Activated T-cell treated with anti-CD3 and anti-CD28 coated beads, Interleukin-2, amount 50 U/mL, for 72 hours (primary cell): ENCODE data around the gene KATNB1. TPM values are rescaled to one million over a fixed set of nuclear protein-coding genes. Genes with fewer than 3 reads are reported as not detected.
"Not testable (repeated sequence)": the region's sequence is repeated elsewhere in the genome, so short reads cannot be mapped to it uniquely, and the experiment has no call there.

Experiments used
- ATAC-seq, 2 donors: fragments of 150-1000 bp; cut with Tn5 transposase; replicated peaks in 1 of 2; 2 replicates each; pipeline ENCODE4 v1.10.0; 2021; ENCODE audit warnings: moderate library complexity in 2 of 2, mild to moderate bottlenecking in 1 of 2
- DNase-seq, 2 donors: peaks; one replicate each; pipeline ENCODE4 v3.0.0; 2021 to 2022; ENCODE audit warnings: mixed read lengths in 1 of 2
- H3K27ac Mint-ChIP-seq: one replicate; pipeline ENCODE4 v1.8.0; 2022; ENCODE audit warnings: mild to moderate bottlenecking, moderate library complexity, mixed read lengths
- H3K27me3 Mint-ChIP-seq: one replicate; pipeline ENCODE4 v1.8.0; 2022; ENCODE audit warnings: low read depth, mixed read lengths
- H3K36me3 Mint-ChIP-seq, 2 donors: one replicate each; pipeline ENCODE4 v1.8.0; 2022; ENCODE audit warnings: mixed read lengths in 2 of 2, mild to moderate bottlenecking in 1 of 2; ENCODE audit not compliant: insufficient read depth in 2 of 2
- H3K4me1 Mint-ChIP-seq: one replicate; pipeline ENCODE4 v1.8.0; 2022; ENCODE audit warnings: low read depth, mixed read lengths
- H3K4me3 Mint-ChIP-seq, 2 donors: one replicate each; pipeline ENCODE4 v1.8.0; 2022; ENCODE audit warnings: mild to moderate bottlenecking in 2 of 2, mixed read lengths in 2 of 2, moderate library complexity in 2 of 2
- H3K9me3 Mint-ChIP-seq, 2 donors: one replicate each; pipeline ENCODE4 v1.8.0; 2022; ENCODE audit warnings: mixed read lengths in 2 of 2
- total RNA-seq, 2 donors: library from RNA; stranded (reverse); gene quantifications; one replicate each; pipeline ENCODE4 v1.2.3, GENCODE V29; 2022

Gene KATNB1
- total RNA-seq, 2 donors from 2014 or later = 23.2 to 31.3 TPM

DNA sequence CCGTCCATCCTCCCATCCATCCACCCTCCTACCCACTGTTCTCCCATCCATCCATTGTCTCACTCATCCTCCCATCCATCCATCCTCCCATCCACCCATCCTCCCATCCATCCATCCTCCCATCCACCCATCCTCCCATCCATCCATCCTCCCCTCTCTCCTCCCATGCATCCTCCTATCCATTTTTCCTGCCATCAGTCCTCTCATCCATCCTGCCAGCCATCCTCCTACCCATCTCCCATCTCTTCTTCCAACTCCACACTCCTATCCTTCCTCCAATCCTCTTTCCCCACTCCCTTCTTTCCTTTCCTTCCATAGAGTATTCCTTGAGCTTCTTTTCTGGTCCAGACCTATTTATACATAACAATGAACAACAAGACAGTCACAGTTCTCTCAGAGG is 28.9 kb upstream of the KATNB1 start:
- Mint-ChIP-seq H3K27me3 (no peaks in the 10 kb centered on the region), H3K36me3 (peaks cover 0 to 2% of the 10 kb centered on the region in 2 donors), H3K4me1 (peaks cover 13% of the 10 kb centered on the region), H3K27ac (no peak overlapping the region), H3K4me3 (no peak overlapping the region), H3K9me3 (peaks cover 0 to 3% of the 10 kb centered on the region in 2 donors)
- DNase-seq = no peak
- no peak for ATAC-seq

DNA sequence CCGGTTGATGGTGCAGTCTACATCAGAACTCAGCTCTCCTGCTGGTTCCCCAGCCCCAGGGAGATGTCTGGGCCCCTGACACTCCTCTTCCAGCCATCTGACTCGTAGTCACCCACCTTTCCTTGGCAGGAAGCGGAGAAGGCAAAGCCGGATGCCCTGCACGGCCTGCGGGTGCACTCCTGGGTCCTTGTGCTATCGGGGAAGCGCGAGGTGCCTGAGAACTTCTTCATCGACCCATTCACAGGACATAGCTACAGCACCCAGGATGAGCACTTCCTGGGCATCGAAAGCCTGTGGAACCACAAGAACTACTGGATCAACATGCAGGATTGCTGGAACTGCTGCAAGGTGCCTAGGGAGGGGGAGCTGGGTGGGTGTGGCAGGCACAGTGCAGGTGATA is 28.2 kb upstream of the KATNB1 start:
- ATAC-seq (no peak), DNase-seq (no peak)
- H3K27me3 Mint-ChIP-seq = no peaks in the 10 kb centered on the region
- no peak overlapping the region for H3K27ac Mint-ChIP-seq
- H3K4me3 Mint-ChIP-seq = no peak overlapping the region
- peaks cover 0 to 2% of the 10 kb centered on the region in 2 donors for H3K36me3 Mint-ChIP-seq
- peaks cover 13% of the 10 kb centered on the region for H3K4me1 Mint-ChIP-seq
- peaks cover 0 to 3% of the 10 kb centered on the region in 2 donors for H3K9me3 Mint-ChIP-seq

- H3K9me3 Mint-ChIP-seq = peaks cover 0 to 3% of the 10 kb centered on the region in 2 donors
- H3K36me3 Mint-ChIP-seq = peaks cover 0 to 2% of the 10 kb centered on the region in 2 donors
- H3K27ac Mint-ChIP-seq = no peak overlapping the region
- H3K4me3 Mint-ChIP-seq = no peak overlapping the region
- H3K27me3 Mint-ChIP-seq = no peaks in the 10 kb centered on the region
- ATAC-seq = peak; percentile 5 to 28
- no peak for DNase-seq
- H3K4me1 Mint-ChIP-seq = peaks cover 13% of the 10 kb centered on the region
Measured at GRCh38 chr16:57708168-57708567, 27.4 kb upstream of the KATNB1 start.

DNA sequence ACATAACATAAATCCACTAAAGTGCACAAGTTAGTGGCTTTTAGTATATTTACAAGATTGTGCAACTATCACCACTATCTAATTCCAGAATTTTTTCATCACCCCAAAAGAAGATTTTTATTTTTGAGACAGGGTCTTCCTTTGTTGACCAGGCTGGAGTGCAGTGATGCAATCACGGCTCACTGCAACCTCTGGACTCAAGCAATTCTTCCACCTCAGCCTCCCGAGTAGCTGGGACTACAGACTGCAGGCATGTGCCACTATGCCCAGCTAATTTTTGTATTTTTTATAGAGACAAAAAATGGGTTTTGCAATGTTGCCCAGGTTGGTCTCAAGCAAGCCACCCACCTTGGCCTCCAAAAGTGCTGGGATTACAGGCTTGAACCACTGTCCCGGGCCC is 25.9 kb upstream of the KATNB1 start:
- Mint-ChIP-seq H3K4me1 (peaks cover 13% of the 10 kb centered on the region), H3K4me3 (no peak overlapping the region), H3K27me3 (no peaks in the 10 kb centered on the region), H3K9me3 (peaks cover 0 to 3% of the 10 kb centered on the region in 2 donors), H3K27ac (no peak overlapping the region), H3K36me3 (peaks cover 0 to 2% of the 10 kb centered on the region in 2 donors)
- DNase-seq (no peak), ATAC-seq (no peak)

- Mint-ChIP-seq H3K36me3 (no peaks in the 10 kb centered on the region), H3K4me1 (peaks cover 13% of the 10 kb centered on the region), H3K27ac (no peak overlapping the region), H3K9me3 (peaks cover 0 to 3% of the 10 kb centered on the region in 2 donors), H3K4me3 (no peak overlapping the region), H3K27me3 (no peaks in the 10 kb centered on the region)
- no peak for DNase-seq
- ATAC-seq = no peak
Measured at GRCh38 chr16:57711346-57711745, 24.2 kb upstream of the KATNB1 start.

DNA sequence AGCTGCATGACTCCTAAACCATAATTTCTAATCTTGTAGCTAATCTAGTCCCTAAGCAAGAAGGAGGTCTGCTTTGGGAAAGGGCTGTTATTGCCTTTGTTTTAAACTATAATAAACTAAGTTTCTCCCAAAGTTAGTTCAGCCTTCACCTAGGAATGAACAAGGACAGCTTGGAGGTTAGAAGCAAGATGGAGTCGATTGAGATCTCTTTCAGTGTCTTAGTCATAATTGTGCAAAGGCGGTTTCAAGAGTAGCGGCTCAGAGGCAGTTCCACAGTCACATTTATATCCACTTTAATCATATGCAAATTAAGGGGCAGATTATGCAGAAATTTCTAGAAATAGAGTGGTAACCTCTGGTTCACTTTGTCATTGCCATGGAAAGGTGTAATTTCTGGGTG is 23.6 kb upstream of the KATNB1 start:
- Mint-ChIP-seq H3K36me3 (no peaks in the 10 kb centered on the region), H3K9me3 (no peaks in the 10 kb centered on the region), H3K27ac (no peak overlapping the region), H3K4me3 (no peak overlapping the region), H3K27me3 (no peaks in the 10 kb centered on the region), H3K4me1 (peaks cover 9% of the 10 kb centered on the region)
- DNase-seq (no peak), ATAC-seq (peak in 1 of 2 donors; percentile 30)

GRCh38 chr16:57712569-57712968 is 23.0 kb upstream of the KATNB1 start:
- not testable (repeated sequence) for H3K9me3 Mint-ChIP-seq, ATAC-seq, H3K36me3 Mint-ChIP-seq, H3K4me1 Mint-ChIP-seq, H3K27me3 Mint-ChIP-seq, DNase-seq, H3K4me3 Mint-ChIP-seq
- peak overlapping the region; percentile 69 for H3K27ac Mint-ChIP-seq

- Mint-ChIP-seq H3K27ac (no peak overlapping the region), H3K4me1 (no peaks in the 10 kb centered on the region), H3K4me3 (no peak overlapping the region), H3K27me3 (no peaks in the 10 kb centered on the region), H3K9me3 (no peaks in the 10 kb centered on the region), H3K36me3 (no peaks in the 10 kb centered on the region)
- ATAC-seq = no peak
- no peak for DNase-seq
Measured at GRCh38 chr16:57713596-57713995, 22.0 kb upstream of the KATNB1 start.

DNA sequence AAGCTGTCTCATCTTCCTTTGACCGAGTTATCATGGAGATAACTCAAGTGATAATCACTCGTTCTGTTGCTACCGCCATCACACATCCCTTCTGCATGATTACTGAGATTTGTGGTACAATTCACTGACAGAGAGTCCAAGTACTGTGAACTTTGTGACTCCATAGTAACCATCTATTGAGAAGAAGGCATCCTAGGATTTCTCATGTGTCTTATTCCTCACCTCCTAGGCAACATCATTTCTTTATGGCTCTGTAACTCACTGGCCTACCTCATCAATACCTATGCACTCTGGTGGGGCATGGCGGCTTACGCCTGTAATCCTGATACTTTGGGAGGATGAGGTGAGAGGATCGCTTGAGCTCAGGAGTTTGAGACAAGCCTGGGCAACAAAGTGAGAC is 21.5 kb upstream of the KATNB1 start:
- Mint-ChIP-seq H3K4me1 (no peaks in the 10 kb centered on the region), H3K9me3 (no peaks in the 10 kb centered on the region), H3K27ac (no peak overlapping the region), H3K4me3 (no peak overlapping the region), H3K36me3 (no peaks in the 10 kb centered on the region), H3K27me3 (no peaks in the 10 kb centered on the region)
- ATAC-seq (no peak), DNase-seq (no peak)

DNA sequence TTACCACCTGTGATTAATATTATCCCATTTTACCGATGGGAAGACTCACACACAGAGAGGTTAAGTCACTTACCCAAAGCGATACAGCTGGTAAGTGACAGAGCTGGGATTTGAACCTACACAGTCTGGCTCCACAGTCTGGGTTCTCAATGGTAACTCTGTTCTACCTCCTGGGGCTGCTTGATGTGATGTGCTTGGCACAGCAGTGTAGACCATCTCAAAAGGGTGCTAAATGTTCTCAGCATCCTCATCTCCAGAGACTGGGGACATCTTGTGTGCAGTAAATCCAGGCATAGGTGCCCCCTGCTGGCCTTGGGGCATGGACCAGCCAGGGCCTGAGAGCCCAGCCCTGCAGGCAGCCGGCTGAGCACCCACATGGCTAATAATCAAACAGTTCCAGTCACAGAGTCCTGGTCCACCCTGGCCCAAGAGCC is 15.4 kb upstream of the KATNB1 start:
- Mint-ChIP-seq H3K27ac (no peak overlapping the region), H3K4me3 (no peak overlapping the region), H3K4me1 (peaks cover 4% of the 10 kb centered on the region), H3K36me3 (no peaks in the 10 kb centered on the region), H3K9me3 (no peaks in the 10 kb centered on the region), H3K27me3 (no peaks in the 10 kb centered on the region)
- ATAC-seq (peak; percentile 81 to 82), DNase-seq (peak; percentile 59 to 60)

DNA sequence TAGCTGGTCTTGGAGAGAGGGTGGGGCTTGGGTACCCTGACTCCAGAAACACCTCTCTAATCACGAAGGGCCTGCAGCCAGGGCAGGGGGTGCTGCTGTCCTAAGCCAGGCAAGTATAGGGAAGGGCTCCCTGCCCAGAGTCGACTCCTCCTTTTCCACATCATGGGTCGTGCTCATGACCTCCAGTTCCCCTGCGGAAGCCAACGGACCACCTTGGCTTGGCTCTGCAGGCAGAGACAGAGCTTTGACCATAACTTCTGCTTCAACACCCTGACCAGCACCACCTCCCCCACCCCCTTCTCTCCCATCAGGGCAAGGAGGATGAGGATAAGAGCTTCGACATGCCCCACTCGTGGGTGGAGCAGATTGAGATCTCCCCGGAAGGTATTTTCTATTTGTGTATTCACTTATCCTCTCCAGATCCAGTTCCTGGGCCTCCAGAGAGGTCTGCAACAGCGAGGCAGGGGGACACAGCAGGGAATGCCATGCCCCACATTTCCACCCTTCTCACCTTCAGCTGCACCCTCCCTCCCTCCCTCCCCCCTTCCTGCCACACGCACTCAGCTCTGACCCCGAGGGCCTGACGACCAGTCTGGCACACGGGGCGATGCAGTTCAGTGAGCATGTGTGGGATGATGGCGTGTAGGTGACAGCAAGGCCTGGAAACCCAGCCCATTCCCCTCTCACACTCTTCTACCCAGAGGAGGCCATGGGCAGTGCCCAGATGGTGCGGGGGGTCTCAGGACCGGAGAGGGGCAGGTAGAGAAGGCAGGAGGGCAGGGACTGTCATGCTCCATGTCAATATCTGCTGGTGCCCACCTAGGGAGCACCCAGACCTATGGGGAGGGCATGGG is 14.0 kb upstream of the KATNB1 start:
- Mint-ChIP-seq H3K36me3 (no peaks in the 10 kb centered on the region), H3K9me3 (no peaks in the 10 kb centered on the region), H3K4me1 (peaks cover 9% of the 10 kb centered on the region), H3K27me3 (no peaks in the 10 kb centered on the region), H3K4me3 (no peak overlapping the region), H3K27ac (no peak overlapping the region)
- ATAC-seq (no peak), DNase-seq (no peak)

GRCh38 chr16:57722210-57722499 is 13.4 kb upstream of the KATNB1 start:
- Mint-ChIP-seq H3K9me3 (no peaks in the 10 kb centered on the region), H3K4me1 (peaks cover 9% of the 10 kb centered on the region), H3K4me3 (no peak overlapping the region), H3K27ac (no peak overlapping the region), H3K36me3 (no peaks in the 10 kb centered on the region), H3K27me3 (no peaks in the 10 kb centered on the region)
- ATAC-seq (no peak), DNase-seq (no peak)

DNA sequence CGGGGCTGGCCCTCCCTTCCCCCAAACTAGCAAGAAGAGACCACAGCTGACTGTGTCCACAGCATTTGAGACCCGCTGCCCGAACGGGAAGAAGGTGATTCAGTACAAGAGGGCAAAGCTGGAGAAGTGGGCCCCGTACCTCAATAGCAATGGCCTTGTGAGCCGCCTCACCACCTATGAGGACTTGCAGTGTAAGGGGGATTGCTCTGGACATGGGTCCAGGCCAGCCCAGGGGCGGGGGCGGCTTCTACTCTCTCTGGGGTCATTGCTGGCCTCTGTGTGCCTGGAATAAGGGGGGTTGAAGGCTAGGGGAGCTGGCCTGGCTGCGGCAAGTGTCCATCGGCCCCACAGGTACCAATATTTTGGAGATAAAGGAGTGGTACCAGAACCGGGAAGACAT is 12.9 kb upstream of the KATNB1 start:
- Mint-ChIP-seq H3K4me1 (peaks cover 9% of the 10 kb centered on the region), H3K27me3 (no peaks in the 10 kb centered on the region), H3K27ac (no peak overlapping the region), H3K4me3 (no peak overlapping the region), H3K36me3 (no peaks in the 10 kb centered on the region), H3K9me3 (no peaks in the 10 kb centered on the region)
- ATAC-seq (no peak), DNase-seq (no peak)

DNA sequence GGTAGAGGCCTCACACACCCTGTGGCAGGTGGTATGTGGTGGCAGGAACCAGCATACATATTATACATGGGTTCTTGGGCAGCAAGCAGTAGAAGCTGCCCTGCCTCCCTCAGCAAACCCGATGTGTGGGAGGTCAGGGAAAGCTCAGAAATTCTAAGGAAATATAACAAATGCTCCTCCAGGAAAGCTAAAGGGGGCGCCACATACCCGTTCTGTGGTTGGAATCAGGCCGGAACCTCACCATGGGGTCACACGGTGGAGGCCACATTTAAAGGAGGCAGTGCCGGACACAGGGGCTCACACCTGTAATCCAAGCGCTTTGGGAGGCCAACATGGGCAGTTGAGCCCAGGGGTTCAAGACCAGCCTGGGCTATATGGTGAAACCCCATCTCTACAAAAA is 12.4 kb upstream of the KATNB1 start:
- Mint-ChIP-seq H3K4me1 (peaks cover 9% of the 10 kb centered on the region), H3K27ac (no peak overlapping the region), H3K9me3 (no peaks in the 10 kb centered on the region), H3K36me3 (no peaks in the 10 kb centered on the region), H3K27me3 (no peaks in the 10 kb centered on the region), H3K4me3 (no peak overlapping the region)
- ATAC-seq (no peak), DNase-seq (no peak)
